Karpas-422 (cell line): ENCODE results near the gene PRCC. TPM values are rescaled to one million over a fixed set of nuclear protein-coding genes. Genes with fewer than 3 reads are reported as not detected.

Experiments used
- DNase-seq: peaks from one replicate; pipeline ENCODE4 v3.0.0-alpha.2; 2015
- H2AFZ ChIP-seq: fragments of 200-600 bp; sonication (generic); 2 replicates; pipeline ENCODE4 v1.6.1; 2014; ENCODE audit warnings: antibody characterized with exemption, low read length, mixed read lengths
- H3K27ac ChIP-seq: fragments of 200-600 bp; sonication (generic); 2 replicates; pipeline ENCODE4 v1.5.1; 2014; ENCODE audit warnings: mild to moderate bottlenecking, low read length, moderate library complexity
- H3K27me3 ChIP-seq: fragments of 200-600 bp; sonication (generic); 2 replicates; pipeline ENCODE4 v1.6.1; 2014; ENCODE audit warnings: low read length, mixed read lengths
- H3K36me3 ChIP-seq: fragments of 200-600 bp; sonication (generic); 2 replicates; pipeline ENCODE4 v1.6.1; 2014; ENCODE audit warnings: low read length, mixed read lengths; ENCODE audit not compliant: insufficient read depth
- H3K4me1 ChIP-seq: fragments of 200-600 bp; sonication (generic); 2 replicates; pipeline ENCODE4 v1.6.1; 2014; ENCODE audit warnings: mild to moderate bottlenecking, low read length, mixed read lengths
- H3K4me2 ChIP-seq: fragments of 200-600 bp; sonication (generic); 2 replicates; pipeline ENCODE4 v1.6.1; 2014; ENCODE audit warnings: low read length, low read depth, mild to moderate bottlenecking; ENCODE audit not compliant: poor library complexity, severe bottlenecking
- H3K4me3 ChIP-seq: fragments of 200-600 bp; sonication (generic); 2 replicates; pipeline ENCODE4 v1.5.1; 2014; ENCODE audit warnings: mild to moderate bottlenecking, antibody characterized with exemption, low read length, mixed read lengths
- H3K79me2 ChIP-seq: fragments of 200-600 bp; sonication (generic); 2 replicates; pipeline ENCODE4 v1.6.1; 2014; ENCODE audit warnings: mild to moderate bottlenecking, low read length, mixed read lengths
- H3K9ac ChIP-seq: fragments of 200-600 bp; sonication (generic); 2 replicates; pipeline ENCODE4 v1.6.0; 2014; ENCODE audit warnings: low read length
- H3K9me2 ChIP-seq: fragments of 200-600 bp; sonication (generic), shearing (Covaris generic); replicated peaks from 2 replicates; pipeline ENCODE4 v1.6.0; 2014; ENCODE audit warnings: mild to moderate bottlenecking, low read length, moderate library complexity; ENCODE audit not compliant: insufficient read depth
- H3K9me3 ChIP-seq: fragments of 300-700, 200-600 bp; sonication (generic); 2 replicates; pipeline ENCODE4 v1.6.1; 2014; ENCODE audit warnings: low read length, mixed read lengths
- H4K20me1 ChIP-seq: fragments of 200-600 bp; sonication (generic); 2 replicates; pipeline ENCODE4 v1.6.1; 2014; ENCODE audit warnings: mild to moderate bottlenecking, antibody characterized with exemption, low read length, low read depth; ENCODE audit not compliant: insufficient read depth
- total RNA-seq: library from RNA; depleted of rRNA; stranded (reverse); fragments of >200 nt; shearing (Covaris generic); gene quantifications from 2 replicates; pipeline ENCODE4 v1.2.3, GENCODE V29; 2014; ENCODE audit warnings: low replicate concordance

PRCC gene
- total RNA-seq, 1 experiment from 2014 or later: 39.6 TPM

DNA sequence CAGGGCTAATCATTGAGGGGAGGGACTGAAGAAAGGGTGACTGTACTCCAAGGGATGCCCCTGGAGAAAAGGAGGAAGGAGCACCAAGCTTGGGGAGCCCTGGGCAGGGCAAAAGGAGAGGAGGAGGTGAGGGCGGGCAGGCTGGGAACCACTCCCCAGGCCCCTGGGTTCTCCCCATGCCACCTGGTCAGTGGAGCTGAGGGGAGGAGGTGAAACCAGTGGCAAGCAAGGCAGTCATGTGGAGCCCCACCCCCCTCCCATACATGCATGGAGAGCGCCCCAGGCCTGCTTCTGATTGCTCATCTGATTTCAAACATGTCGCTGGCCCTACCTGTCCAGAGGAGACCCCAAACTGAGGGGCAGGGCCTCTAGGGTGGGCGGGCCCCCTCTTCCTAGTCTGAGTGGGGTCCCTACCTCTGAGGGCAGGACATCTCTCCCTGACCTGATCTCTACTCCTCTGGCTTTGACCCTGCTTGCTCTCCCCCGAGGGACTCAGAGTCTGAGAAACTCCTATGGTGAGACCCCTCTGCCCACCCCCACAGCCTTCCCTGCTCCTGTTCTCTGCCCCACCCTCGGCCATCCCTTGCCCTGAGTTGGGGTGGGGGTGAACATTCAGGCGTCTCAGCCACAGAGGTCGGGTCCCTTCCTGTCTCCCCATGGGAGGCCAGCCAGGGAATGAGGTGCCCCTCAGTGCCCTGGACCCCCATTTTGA lies 73.0 kb downstream of the PRCC start:
- no peaks in the 10 kb centered on the region for H3K9me2 ChIP-seq
- no peaks in the 10 kb centered on the region for H3K4me1 ChIP-seq
- no peaks in the 10 kb centered on the region for H3K36me3 ChIP-seq
- H3K9me3 ChIP-seq: no peaks in the 10 kb centered on the region
- H4K20me1 ChIP-seq: no peaks in the 10 kb centered on the region
- no peak overlapping the region for H3K9ac ChIP-seq
- H3K27me3 ChIP-seq: no peaks in the 10 kb centered on the region
- DNase-seq: no peak
- no peak overlapping the region for H2AFZ ChIP-seq
- no peak overlapping the region for H3K27ac ChIP-seq
- no peak overlapping the region for H3K4me2 ChIP-seq
- H3K79me2 ChIP-seq: no peaks in the 10 kb centered on the region
- H3K4me3 ChIP-seq: no peak overlapping the region

DNA sequence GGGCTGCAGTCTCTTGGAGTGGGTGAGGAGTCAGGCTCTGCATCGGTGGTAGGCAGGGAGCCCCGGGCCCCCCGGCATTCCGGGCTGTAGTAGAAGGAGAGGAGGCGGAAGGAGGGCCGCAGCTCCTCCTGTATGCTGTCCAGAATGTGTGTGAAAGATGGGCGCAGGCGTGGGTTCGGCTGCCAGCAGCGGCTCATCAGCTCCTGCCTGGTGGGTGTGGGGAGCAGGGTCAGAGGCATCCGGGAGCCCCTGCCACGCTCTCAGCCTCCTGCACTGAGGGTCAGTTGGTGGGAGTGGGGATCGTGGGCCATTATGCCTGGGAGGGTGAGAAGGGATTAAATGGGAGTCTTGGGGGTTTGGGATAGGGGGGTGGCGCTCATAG lies 73.6 kb downstream of the PRCC start:
- no peak overlapping the region for H3K4me2 ChIP-seq
- H2AFZ ChIP-seq: no peak overlapping the region
- H4K20me1 ChIP-seq: no peaks in the 10 kb centered on the region
- DNase-seq: no peak
- H3K27ac ChIP-seq: no peak overlapping the region
- H3K9me3 ChIP-seq: no peaks in the 10 kb centered on the region
- H3K79me2 ChIP-seq: no peaks in the 10 kb centered on the region
- H3K36me3 ChIP-seq: no peaks in the 10 kb centered on the region
- H3K4me3 ChIP-seq: no peak overlapping the region
- no peak overlapping the region for H3K9ac ChIP-seq
- no peaks in the 10 kb centered on the region for H3K4me1 ChIP-seq
- H3K9me2 ChIP-seq: no peaks in the 10 kb centered on the region
- no peaks in the 10 kb centered on the region for H3K27me3 ChIP-seq

DNA sequence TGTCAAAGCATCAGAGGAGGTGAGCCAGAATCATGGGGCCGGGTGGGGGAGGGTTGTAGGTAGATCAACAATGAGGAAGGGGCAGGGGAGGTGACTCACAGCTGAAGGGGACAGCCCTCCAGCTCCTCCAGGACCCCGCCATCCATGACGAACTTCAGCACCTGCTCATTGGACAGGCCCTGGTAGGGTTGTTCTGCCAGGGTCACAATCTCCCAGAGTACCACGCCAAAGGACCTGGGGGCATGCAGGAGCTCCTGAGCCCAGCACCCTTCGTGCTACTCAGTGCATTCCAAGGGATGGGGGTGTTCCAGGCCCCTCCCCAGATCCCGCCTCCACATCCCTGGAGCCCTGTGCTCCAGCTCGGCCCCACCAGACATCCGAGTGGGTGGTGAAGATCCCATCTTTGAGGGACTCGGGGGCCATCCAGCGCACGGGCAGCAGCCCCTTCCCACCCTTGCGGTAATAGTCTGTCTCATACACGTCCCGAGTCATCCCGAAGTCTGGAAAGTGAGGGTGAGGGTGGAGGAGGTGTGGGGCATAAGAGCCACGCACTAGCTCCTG lies 74.0 kb downstream of the PRCC start:
- H4K20me1 ChIP-seq: no peaks in the 10 kb centered on the region
- H3K9ac ChIP-seq: no peak overlapping the region
- H3K27me3 ChIP-seq: no peaks in the 10 kb centered on the region
- DNase-seq: no peak
- no peaks in the 10 kb centered on the region for H3K9me2 ChIP-seq
- no peak overlapping the region for H3K4me3 ChIP-seq
- no peaks in the 10 kb centered on the region for H3K4me1 ChIP-seq
- no peaks in the 10 kb centered on the region for H3K9me3 ChIP-seq
- no peak overlapping the region for H3K27ac ChIP-seq
- no peaks in the 10 kb centered on the region for H3K79me2 ChIP-seq
- H3K4me2 ChIP-seq: no peak overlapping the region
- no peaks in the 10 kb centered on the region for H3K36me3 ChIP-seq
- H2AFZ ChIP-seq: no peak overlapping the region

DNA sequence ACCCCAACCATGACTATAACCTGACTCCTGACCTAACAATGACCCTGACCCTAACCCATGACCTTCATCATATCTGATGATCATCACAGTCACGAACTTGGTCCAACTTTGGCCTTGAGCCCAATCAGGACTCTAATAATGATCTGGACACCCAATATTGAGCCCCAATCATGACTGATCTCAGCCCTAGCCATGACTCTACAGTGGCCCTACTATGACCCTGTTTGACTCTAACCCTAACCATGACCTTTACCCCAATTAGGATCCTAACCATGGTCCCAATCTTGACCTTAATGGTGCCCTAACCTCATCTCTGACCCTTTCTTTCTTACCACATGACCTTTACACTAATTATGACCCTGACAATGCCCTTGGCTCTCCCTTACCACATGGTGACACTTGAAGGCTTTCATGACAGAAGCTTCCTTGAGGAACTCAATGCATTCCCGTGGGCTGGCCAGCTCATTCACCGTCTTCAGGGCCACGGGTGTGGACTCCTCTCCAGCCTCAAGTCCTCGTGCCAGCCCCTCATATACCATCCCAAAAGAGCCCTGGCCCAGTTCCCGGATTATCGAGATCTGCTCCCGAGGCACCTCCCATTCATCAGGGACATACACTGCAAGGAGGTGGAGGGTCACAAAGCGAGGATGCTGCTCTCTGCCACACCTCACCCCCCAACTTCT lies 75.4 kb downstream of the PRCC start:
- H2AFZ ChIP-seq: no peak overlapping the region
- no peak for DNase-seq

DNA sequence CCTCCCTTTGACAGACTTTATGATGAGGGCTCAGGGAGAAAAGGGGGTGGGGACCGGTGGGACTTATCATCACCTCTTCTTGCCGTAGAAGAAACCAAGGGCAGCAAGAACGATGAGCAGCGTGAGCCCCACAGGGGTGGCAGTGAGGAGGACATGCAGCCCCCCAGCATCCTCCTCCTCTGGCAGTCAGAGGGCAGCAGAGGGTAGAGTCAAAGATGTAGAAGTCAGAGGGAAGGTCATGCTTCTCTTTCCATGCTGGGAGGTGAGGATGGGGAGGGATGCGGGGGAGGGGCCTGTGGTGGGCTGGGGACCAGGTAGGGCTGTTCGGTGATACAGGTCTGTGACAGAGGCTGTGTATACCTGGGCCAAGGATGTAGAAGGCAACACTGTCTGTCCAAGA lies 76.8 kb downstream of the PRCC start:
- no peaks in the 10 kb centered on the region for H3K9me3 ChIP-seq
- no peaks in the 10 kb centered on the region for H3K27me3 ChIP-seq
- H3K79me2 ChIP-seq: no peaks in the 10 kb centered on the region
- H2AFZ ChIP-seq: no peak overlapping the region
- no peaks in the 10 kb centered on the region for H4K20me1 ChIP-seq
- H3K27ac ChIP-seq: no peak overlapping the region
- no peak overlapping the region for H3K4me3 ChIP-seq
- no peak overlapping the region for H3K9ac ChIP-seq
- H3K4me2 ChIP-seq: no peak overlapping the region
- H3K9me2 ChIP-seq: no peaks in the 10 kb centered on the region
- H3K4me1 ChIP-seq: no peaks in the 10 kb centered on the region
- DNase-seq: no peak
- H3K36me3 ChIP-seq: no peaks in the 10 kb centered on the region

More for the DNA sequence above, 75.4 kb downstream of the PRCC start:
- no peaks in the 10 kb centered on the region for H3K79me2 ChIP-seq
- no peaks in the 10 kb centered on the region for H3K9me3 ChIP-seq
- no peaks in the 10 kb centered on the region for H3K36me3 ChIP-seq
- no peaks in the 10 kb centered on the region for H4K20me1 ChIP-seq
- H3K9me2 ChIP-seq: no peaks in the 10 kb centered on the region
- H3K4me3 ChIP-seq: no peak overlapping the region
- no peaks in the 10 kb centered on the region for H3K27me3 ChIP-seq
- no peaks in the 10 kb centered on the region for H3K4me1 ChIP-seq
- no peak overlapping the region for H3K4me2 ChIP-seq
- H3K9ac ChIP-seq: no peak overlapping the region
- no peak overlapping the region for H3K27ac ChIP-seq

DNA sequence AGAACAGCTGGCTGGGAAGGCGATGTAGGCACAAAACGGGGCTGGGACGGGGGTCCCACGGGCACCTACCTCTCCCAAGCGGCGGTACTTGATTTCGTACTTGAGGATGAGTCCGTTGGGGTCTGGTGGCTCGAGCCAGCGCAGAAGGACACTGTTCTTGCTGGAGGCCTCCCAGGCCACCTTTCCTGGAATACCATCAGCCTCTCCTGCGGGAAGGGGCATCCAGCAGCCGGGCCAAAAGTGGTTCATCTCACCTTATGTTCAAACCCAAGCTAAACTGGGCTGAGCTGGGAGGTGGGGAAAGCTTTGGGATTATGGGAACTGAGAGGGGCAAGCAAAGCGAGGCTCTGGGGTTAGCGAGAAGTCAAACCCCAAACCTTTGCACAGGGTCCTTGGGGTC lies 77.3 kb downstream of the PRCC start:
- Histone ChIP-seq H3K4me2 (no peak overlapping the region), H3K27me3 (no peaks in the 10 kb centered on the region), H3K36me3 (no peaks in the 10 kb centered on the region), H3K4me1 (no peaks in the 10 kb centered on the region), H3K9ac (no peak overlapping the region), H3K27ac (no peak overlapping the region), H3K9me3 (no peaks in the 10 kb centered on the region), H2AFZ (no peak overlapping the region), H4K20me1 (no peaks in the 10 kb centered on the region), H3K9me2 (no peaks in the 10 kb centered on the region), H3K79me2 (no peaks in the 10 kb centered on the region), H3K4me3 (no peak overlapping the region)
- DNase-seq: no peak

DNA sequence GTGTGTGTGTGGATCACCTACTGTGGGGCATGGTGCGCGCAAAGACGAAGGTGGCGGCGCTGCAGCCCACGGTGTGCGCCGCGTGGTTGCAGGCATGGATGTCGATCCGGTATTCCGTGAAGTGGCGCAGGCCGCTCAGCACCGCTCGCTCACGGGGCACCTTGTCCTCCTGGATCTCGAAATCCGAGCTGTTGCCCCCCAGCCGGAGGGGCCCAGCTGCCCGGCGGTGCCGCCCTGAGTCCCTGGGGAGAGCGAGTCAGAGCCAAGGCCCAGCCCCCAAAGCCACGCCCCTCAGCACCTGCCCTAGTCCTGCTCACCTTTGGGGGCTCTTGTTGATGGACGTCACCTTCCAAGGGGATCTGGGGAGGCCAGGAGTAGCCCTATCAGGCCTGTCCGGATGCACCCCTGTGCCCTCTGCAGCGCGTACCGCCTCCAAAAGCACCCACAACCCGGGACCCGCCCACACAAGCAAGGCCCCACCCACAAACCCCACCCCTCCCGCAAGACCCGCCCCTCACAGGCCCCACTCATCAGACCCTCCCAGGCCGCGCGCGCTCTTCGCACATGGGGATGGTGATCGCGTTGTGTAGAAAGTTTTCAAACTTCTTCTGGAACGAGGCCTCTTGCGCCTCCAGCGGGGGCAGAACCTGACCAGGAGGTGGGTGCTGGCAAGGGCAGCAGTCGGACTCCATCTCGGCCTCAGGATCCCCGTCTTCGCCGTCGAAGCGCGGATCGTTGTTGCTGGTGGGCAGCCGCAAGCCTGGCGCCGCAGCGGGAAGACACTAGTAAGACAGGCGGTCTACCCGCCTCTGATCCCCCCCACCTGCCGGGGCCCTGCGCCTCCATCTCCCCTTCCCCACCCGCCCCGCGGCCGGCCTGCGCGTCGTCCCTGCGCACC lies 78.0 kb downstream of the PRCC start:
- Histone ChIP-seq H3K4me2 (no peak overlapping the region), H3K4me1 (no peaks in the 10 kb centered on the region), H3K27me3 (no peaks in the 10 kb centered on the region), H2AFZ (no peak overlapping the region), H3K36me3 (no peaks in the 10 kb centered on the region), H3K9ac (no peak overlapping the region), H3K4me3 (no peak overlapping the region), H3K79me2 (no peaks in the 10 kb centered on the region), H4K20me1 (no peaks in the 10 kb centered on the region), H3K9me3 (no peaks in the 10 kb centered on the region), H3K27ac (no peak overlapping the region), H3K9me2 (no peaks in the 10 kb centered on the region)
- DNase-seq: no peak
